Measurements from ENCODE around the gene RPL14. TPM values are rescaled to one million over a fixed set of nuclear protein-coding genes. Genes with fewer than 3 reads are reported as not detected.

Gene RPL14
- total and polyA plus RNA-seq, 2 of the 13 experiments (the other 11 are each of a cell fraction or from before 2014, with no cell fraction given), result 502 to 1,291 TPM

DNA sequence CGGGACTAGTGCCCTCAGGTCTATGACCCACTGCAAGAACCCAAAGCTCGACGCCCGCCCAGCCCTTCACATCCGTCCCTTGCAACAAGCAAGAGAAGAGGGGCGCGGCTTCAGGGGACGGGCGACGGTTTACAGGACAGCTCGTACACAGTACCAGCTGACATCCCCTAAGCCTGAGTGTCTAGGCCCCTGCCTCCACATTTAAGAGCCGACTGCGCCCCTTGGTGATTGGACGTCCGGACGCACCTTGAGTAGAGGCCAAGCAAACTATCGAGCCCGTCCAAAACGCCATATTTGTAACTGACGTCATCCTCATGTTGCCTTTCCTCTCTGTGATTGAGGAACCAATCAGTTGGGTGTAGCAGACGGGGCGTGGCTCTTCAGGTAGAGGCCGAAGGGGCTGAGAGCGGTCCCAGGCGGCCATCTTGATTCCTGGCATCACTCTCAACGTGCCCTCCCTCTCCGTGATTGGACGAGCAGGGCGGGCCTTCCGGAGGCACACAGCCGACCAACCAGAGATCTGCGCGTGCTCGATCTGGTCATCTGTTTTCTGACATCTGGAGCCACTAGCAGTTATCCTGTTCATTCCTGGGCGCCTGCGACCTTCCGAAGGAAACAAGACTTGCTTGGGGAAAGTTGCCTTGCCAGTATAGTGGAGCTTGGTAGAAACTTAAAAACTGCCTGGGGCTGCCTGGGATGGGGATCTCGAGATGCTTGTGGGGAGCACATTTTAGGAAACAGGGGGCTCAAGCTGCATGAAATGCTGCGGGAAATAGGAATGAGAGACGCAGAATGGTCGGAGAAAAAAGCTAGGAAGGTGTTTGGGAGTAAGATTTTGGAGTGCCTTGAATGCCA is 4.0 kb upstream of the RPL14 start (continued):
- TF ChIP-seq HIVEP1 (CRISPR knock-in tag; IDR thresholded peaks at IDR 0.05) (peak; percentile 41; the same call in 1 of the 2 replicates), TAF15 (IDR thresholded peaks at IDR 0.05; ENCODE audit: low read depth, low read length, poor library complexity, severe bottlenecking) (no peak), KAT8 (CRISPR knock-in tag; IDR thresholded peaks at IDR 0.05) (peak; percentile 86), SATB2 (CRISPR knock-in tag; IDR thresholded peaks at IDR 0.05) (no peak), ZSCAN20 (CRISPR knock-in tag; IDR thresholded peaks at IDR 0.05; ENCODE audit: borderline replicate concordance) (no peak), BRCA1 (CRISPR knock-in tag; IDR thresholded peaks at IDR 0.05) (no peak), ZFP36L1 (CRISPR knock-in tag; IDR thresholded peaks at IDR 0.05) (no peak), EZH2 (conservative IDR thresholded peaks at IDR 0.05; ENCODE audit: low read depth, low read length) (no peak), ZBTB21 (CRISPR knock-in tag; IDR thresholded peaks at IDR 0.05) (peak; percentile 80), RAD21 (CRISPR knock-in tag; IDR thresholded peaks at IDR 0.05) (no peak; the same call in none of the 2 replicates), ATF7 (IDR thresholded peaks at IDR 0.05) (peak; percentile 99), ATF7 (CRISPR knock-in tag; IDR thresholded peaks at IDR 0.05) (peak; percentile 98), ZNF441 (CRISPR knock-in tag; IDR thresholded peaks at IDR 0.05; ENCODE audit: borderline replicate concordance) (peak; percentile 58; the same call in 1 of the 2 replicates), SRSF4 (IDR thresholded peaks at IDR 0.05; ENCODE audit: low read depth, low read length, poor library complexity, severe bottlenecking) (no peak), ZEB1 (IDR thresholded peaks at IDR 0.05; ENCODE audit: insufficient replicate concordance, low read depth) (no peak)
- TF ChIP-seq, protein P1, sequence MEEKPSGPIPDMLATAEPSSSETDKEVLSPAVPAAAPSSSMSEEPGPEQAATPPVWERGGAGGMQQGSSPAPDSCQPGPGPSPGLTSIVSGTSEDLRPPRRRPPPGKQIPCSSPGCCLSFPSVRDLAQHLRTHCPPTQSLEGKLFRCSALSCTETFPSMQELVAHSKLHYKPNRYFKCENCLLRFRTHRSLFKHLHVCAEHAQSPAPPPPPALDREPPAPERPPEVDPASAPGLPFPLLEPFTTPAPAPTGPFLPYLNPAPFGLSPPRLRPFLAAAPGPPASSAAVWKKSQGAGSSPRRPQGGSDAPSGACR (CRISPR knock-in tag; IDR thresholded peaks at IDR 0.05), result 0 out of 2 replicates have a peak, but pooled peaks have one; percentile 27
- TF ChIP-seq, protein P2, sequence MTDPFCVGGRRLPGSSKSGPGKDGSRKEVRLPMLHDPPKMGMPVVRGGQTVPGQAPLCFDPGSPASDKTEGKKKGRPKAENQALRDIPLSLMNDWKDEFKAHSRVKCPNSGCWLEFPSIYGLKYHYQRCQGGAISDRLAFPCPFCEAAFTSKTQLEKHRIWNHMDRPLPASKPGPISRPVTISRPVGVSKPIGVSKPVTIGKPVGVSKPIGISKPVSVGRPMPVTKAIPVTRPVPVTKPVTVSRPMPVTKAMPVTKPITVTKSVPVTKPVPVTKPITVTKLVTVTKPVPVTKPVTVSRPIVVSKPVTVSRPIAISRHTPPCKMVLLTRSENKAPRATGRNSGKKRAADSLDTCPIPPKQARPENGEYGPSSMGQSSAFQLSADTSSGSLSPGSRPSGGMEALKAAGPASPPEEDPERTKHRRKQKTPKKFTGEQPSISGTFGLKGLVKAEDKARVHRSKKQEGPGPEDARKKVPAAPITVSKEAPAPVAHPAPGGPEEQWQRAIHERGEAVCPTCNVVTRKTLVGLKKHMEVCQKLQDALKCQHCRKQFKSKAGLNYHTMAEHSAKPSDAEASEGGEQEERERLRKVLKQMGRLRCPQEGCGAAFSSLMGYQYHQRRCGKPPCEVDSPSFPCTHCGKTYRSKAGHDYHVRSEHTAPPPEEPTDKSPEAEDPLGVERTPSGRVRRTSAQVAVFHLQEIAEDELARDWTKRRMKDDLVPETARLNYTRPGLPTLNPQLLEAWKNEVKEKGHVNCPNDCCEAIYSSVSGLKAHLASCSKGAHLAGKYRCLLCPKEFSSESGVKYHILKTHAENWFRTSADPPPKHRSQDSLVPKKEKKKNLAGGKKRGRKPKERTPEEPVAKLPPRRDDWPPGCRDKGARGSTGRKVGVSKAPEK (CRISPR knock-in tag; IDR thresholded peaks at IDR 0.05; ENCODE audit: borderline replicate concordance), result no peak
- TF ChIP-seq, protein P3, sequence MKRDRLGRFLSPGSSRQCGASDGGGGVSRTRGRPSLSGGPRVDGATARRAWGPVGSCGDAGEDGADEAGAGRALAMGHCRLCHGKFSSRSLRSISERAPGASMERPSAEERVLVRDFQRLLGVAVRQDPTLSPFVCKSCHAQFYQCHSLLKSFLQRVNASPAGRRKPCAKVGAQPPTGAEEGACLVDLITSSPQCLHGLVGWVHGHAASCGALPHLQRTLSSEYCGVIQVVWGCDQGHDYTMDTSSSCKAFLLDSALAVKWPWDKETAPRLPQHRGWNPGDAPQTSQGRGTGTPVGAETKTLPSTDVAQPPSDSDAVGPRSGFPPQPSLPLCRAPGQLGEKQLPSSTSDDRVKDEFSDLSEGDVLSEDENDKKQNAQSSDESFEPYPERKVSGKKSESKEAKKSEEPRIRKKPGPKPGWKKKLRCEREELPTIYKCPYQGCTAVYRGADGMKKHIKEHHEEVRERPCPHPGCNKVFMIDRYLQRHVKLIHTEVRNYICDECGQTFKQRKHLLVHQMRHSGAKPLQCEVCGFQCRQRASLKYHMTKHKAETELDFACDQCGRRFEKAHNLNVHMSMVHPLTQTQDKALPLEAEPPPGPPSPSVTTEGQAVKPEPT (CRISPR knock-in tag; IDR thresholded peaks at IDR 0.05; ENCODE audit: low read depth), result no peak
- TF ChIP-seq, protein P4, sequence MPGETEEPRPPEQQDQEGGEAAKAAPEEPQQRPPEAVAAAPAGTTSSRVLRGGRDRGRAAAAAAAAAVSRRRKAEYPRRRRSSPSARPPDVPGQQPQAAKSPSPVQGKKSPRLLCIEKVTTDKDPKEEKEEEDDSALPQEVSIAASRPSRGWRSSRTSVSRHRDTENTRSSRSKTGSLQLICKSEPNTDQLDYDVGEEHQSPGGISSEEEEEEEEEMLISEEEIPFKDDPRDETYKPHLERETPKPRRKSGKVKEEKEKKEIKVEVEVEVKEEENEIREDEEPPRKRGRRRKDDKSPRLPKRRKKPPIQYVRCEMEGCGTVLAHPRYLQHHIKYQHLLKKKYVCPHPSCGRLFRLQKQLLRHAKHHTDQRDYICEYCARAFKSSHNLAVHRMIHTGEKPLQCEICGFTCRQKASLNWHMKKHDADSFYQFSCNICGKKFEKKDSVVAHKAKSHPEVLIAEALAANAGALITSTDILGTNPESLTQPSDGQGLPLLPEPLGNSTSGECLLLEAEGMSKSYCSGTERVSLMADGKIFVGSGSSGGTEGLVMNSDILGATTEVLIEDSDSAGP (CRISPR knock-in tag; IDR thresholded peaks at IDR 0.05; ENCODE audit: borderline replicate concordance), result peak; percentile 87
